KMS-11 (cell line): ENCODE results near the gene TMEM97.

ENCODE experiments used
- H2AFZ ChIP-seq: fragments of 200-600 bp; sonication (generic); 2 replicates; pipeline ENCODE4 v1.6.1; 2016; ENCODE audit warnings: antibody characterized with exemption, mixed run types, low read depth
- H3K27ac ChIP-seq: fragments of 200-600 bp; sonication (generic); 2 replicates; pipeline ENCODE4 v1.6.1; 2016; ENCODE audit warnings: mild to moderate bottlenecking, mixed run types
- H3K27me3 ChIP-seq: fragments of 200-600 bp; sonication (generic); 2 replicates; pipeline ENCODE4 v1.6.1; 2017; ENCODE audit warnings: mild to moderate bottlenecking, low read depth, mixed run types, moderate library complexity; ENCODE audit not compliant: insufficient read depth
- H3K36me3 ChIP-seq: fragments of 200-600 bp; sonication (generic); 2 replicates; pipeline ENCODE4 v1.6.1; 2017; ENCODE audit warnings: mild to moderate bottlenecking, mixed run types; ENCODE audit not compliant: insufficient read depth
- H3K4me1 ChIP-seq: fragments of 200-600 bp; sonication (generic); 2 replicates; pipeline ENCODE4 v1.6.1; 2016; ENCODE audit warnings: mild to moderate bottlenecking, low read depth, mixed run types; ENCODE audit not compliant: poor library complexity, severe bottlenecking
- H3K4me2 ChIP-seq: fragments of 200-600 bp; sonication (generic); 2 replicates; pipeline ENCODE4 v1.7.0; 2016; ENCODE audit warnings: mild to moderate bottlenecking, mixed run types
- H3K4me3 ChIP-seq: fragments of 200-600 bp; sonication (generic); IDR thresholded peaks from 2 replicates; pipeline ENCODE4 v1.6.1; 2017; ENCODE audit warnings: low read depth, low read length, mixed read lengths; ENCODE audit not compliant: insufficient read depth
- H3K79me2 ChIP-seq: fragments of 200-600 bp; sonication (generic); 2 replicates; pipeline ENCODE4 v1.6.1; 2016; ENCODE audit warnings: low read depth, mixed run types; ENCODE audit not compliant: insufficient read depth
- H3K9ac ChIP-seq: fragments of 200-600 bp; sonication (generic); 2 replicates; pipeline ENCODE4 v1.6.1; 2016; ENCODE audit warnings: mild to moderate bottlenecking, mixed run types
- H4K20me1 ChIP-seq: fragments of 200-600 bp; sonication (generic); 2 replicates; pipeline ENCODE4 v1.6.1; 2016; ENCODE audit warnings: mild to moderate bottlenecking, mixed run types; ENCODE audit not compliant: insufficient read depth
- CTCF ChIP-seq: fragments of 200-600 bp; sonication (generic); conservative IDR thresholded peaks from 2 replicates; pipeline ENCODE4 v1.6.1; 2017; ENCODE audit warnings: low read depth, mild to moderate bottlenecking, antibody characterized with exemption, low read length, moderate library complexity, mixed read lengths

TMEM97 gene

GRCh38 chr17:28344011-28344410, 25.0 kb downstream of the TMEM97 start:
- TF ChIP-seq CTCF: no peak
- Histone ChIP-seq H3K36me3 (peaks cover 4% of the 10 kb centered on the region; the same call in 1 of the 2 replicates), H2AFZ (no peak overlapping the region), H4K20me1 (no peaks in the 10 kb centered on the region), H3K27me3 (no peaks in the 10 kb centered on the region), H3K4me1 (no peaks in the 10 kb centered on the region), H3K79me2 (no peaks in the 10 kb centered on the region), H3K4me3 (no peak overlapping the region), H3K4me2 (no peak overlapping the region), H3K27ac (no peak overlapping the region), H3K9ac (no peak overlapping the region)

GRCh38 chr17:28344435-28344901, 25.5 kb downstream of the TMEM97 start:
- Histone ChIP-seq H3K27ac (no peak overlapping the region), H4K20me1 (no peaks in the 10 kb centered on the region), H3K9ac (no peak overlapping the region), H3K4me2 (no peak overlapping the region), H2AFZ (no peak overlapping the region), H3K36me3 (peaks cover 4% of the 10 kb centered on the region; the same call in 1 of the 2 replicates), H3K27me3 (no peaks in the 10 kb centered on the region), H3K79me2 (no peaks in the 10 kb centered on the region), H3K4me3 (no peak overlapping the region), H3K4me1 (no peaks in the 10 kb centered on the region)
- TF ChIP-seq CTCF: no peak

GRCh38 chr17:28345419-28346198, 26.6 kb downstream of the TMEM97 start:
- Histone ChIP-seq H2AFZ (no peak overlapping the region), H3K9ac (no peak overlapping the region), H4K20me1 (no peaks in the 10 kb centered on the region), H3K4me2 (no peak overlapping the region), H3K27me3 (no peaks in the 10 kb centered on the region), H3K27ac (no peak overlapping the region), H3K4me1 (no peaks in the 10 kb centered on the region), H3K4me3 (no peak overlapping the region), H3K36me3 (peaks cover 4% of the 10 kb centered on the region; the same call in 1 of the 2 replicates), H3K79me2 (no peaks in the 10 kb centered on the region)
- TF ChIP-seq CTCF: no peak

- Histone ChIP-seq H3K79me2 (no peaks in the 10 kb centered on the region), H3K4me1 (no peaks in the 10 kb centered on the region), H3K9ac (no peak overlapping the region), H2AFZ (no peak overlapping the region), H3K4me2 (no peak overlapping the region), H3K36me3 (peaks cover 4% of the 10 kb centered on the region; the same call in 1 of the 2 replicates), H3K27me3 (no peaks in the 10 kb centered on the region), H3K4me3 (no peak overlapping the region), H4K20me1 (no peaks in the 10 kb centered on the region), H3K27ac (no peak overlapping the region)
- no peak for TF ChIP-seq CTCF
These were observed 27.2 kb downstream of the TMEM97 start for GRCh38 chr17:28346199-28346580.
